ENCODE results near the gene MLST8.

Gene MLST8

DNA sequence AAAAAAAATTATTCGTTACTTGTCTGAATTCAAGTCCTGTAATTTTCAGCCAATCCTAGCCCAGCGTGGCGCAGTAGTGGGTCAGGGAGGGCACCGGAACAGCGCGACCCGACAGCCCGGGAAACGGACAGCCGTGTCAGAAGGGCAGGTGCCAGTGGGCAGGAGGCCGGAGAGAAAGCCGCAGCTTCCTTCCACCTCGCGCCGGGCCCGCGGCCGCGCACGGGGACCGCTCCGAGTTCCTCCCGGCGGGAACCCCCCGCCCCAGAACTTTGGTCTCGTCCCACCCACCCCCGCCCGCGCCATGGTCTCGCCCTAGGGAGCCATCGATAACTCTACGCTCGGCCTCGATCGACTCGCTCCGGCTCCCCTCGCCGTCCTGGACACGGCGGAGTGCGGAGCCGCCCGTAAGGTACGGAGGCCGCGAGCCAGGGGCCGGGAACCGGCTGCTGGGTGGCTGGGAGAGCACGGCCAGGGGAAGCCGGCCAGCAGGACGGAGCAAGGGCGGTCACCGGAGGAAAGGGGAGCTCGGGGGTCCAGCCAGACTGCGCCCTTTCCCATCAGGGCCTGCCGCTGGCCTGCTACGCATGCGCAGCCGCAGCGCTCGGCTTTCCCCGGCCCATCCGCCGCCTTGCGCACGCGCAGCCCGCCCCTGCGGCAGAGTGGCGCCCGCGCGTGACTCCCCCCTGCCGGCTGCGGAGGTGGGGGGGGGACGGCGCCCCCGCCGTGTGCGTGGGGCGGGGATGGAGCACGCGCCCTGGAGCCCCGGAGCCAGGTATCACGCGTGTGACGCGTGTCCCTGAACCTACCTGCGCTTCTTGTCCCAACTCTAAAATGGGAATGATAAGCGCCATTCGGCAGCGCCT lies at the start of gene MLST8:
MLST8 (plus strand) TSS at position 351 of the 863 bp plus-strand sequence. CDS start 632 bp downstream, outside the sequence.
- peak within 1 kb of the TSS; percentile 67 for H3K27ac ChIP-seq
- H3K9ac ChIP-seq, result peak within 1 kb of the TSS; percentile 87
- peak within 1 kb of the TSS; percentile 91 for H2AFZ ChIP-seq (ENCODE audit: low read depth)
- peaks cover 7% of the 10 kb centered on the region for H3K79me2 ChIP-seq (ENCODE audit: insufficient read depth, low read depth)
- TF ChIP-seq, protein P1, sequence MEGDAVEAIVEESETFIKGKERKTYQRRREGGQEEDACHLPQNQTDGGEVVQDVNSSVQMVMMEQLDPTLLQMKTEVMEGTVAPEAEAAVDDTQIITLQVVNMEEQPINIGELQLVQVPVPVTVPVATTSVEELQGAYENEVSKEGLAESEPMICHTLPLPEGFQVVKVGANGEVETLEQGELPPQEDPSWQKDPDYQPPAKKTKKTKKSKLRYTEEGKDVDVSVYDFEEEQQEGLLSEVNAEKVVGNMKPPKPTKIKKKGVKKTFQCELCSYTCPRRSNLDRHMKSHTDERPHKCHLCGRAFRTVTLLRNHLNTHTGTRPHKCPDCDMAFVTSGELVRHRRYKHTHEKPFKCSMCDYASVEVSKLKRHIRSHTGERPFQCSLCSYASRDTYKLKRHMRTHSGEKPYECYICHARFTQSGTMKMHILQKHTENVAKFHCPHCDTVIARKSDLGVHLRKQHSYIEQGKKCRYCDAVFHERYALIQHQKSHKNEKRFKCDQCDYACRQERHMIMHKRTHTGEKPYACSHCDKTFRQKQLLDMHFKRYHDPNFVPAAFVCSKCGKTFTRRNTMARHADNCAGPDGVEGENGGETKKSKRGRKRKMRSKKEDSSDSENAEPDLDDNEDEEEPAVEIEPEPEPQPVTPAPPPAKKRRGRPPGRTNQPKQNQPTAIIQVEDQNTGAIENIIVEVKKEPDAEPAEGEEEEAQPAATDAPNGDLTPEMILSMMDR (conservative IDR thresholded peaks at IDR 0.05; ENCODE audit: low read depth, low read length), result no peak
- peaks cover 15% of the 10 kb centered on the region for H3K4me1 ChIP-seq (ENCODE audit: low read depth, poor library complexity, severe bottlenecking)
- H3K36me3 ChIP-seq (ENCODE audit: insufficient read depth), result no peaks in the 10 kb centered on the region
- H3K4me3 ChIP-seq (IDR thresholded peaks at IDR 0.05; ENCODE audit: insufficient read depth, low read depth, low read length), result no peak within 1 kb of the TSS
- H3K4me2 ChIP-seq, result peak within 1 kb of the TSS; percentile 98
- H4K20me1 ChIP-seq (ENCODE audit: insufficient read depth), result no peaks in the 10 kb centered on the region
- peaks cover 14% of the 10 kb centered on the region; the same call in 1 of the 2 replicates for H3K27me3 ChIP-seq (ENCODE audit: insufficient read depth, low read depth)

DNA sequence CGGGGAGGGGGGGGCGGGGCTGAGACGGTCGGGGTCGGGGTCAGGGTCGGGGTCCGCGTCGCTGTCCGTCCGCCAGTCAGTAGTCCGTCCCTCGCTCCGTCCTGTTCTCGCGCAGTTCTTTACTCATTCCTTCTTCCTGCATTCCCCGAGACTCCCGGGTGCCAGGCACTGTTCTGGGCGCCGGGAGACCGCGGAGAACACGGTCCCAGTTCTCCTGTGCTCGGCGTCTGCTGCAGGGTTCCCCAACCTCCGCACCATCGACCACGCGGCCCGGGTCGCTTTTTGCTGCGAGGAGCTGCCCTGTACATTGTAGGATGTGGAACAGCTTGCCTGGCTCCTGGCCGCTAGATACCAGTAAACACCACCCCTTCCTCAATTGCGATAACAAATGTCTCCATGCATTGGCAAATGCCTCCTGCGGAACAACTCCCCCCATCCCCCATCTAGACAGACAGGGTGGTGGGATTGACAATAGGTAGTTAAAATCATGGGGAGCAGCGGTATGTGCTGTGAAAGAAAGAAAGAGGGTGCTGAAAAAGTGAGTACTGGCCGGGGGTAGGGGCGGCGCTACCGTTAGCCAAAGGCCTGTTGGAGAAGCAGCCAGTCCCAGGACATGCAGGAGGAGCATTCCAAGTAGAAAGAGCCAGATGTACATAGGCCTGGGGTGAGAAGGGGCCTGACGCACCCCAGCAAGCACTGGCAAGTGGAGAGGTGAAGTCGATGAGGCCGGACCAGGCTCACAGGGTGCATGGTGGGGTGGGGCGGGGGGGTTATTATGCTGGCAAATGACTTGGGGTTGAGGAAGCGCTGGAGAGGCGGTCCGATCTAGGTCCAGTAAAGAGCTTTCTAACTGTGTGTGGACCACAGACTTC lies 49.0 kb upstream of the MLST8 start:
- Histone ChIP-seq H3K27me3 (ENCODE audit: insufficient read depth, low read depth) (no peaks in the 10 kb centered on the region), H3K9ac (peak overlapping the region; percentile 69), H4K20me1 (ENCODE audit: insufficient read depth) (peaks cover 28% of the 10 kb centered on the region), H3K36me3 (ENCODE audit: insufficient read depth) (peaks cover 7% of the 10 kb centered on the region; the same call in 1 of the 2 replicates), H3K27ac (peak overlapping the region; percentile 5; the same call in 1 of the 2 replicates), H2AFZ (ENCODE audit: low read depth) (no peak overlapping the region), H3K4me2 (peak overlapping the region; percentile 100), H3K79me2 (ENCODE audit: insufficient read depth, low read depth) (peaks cover 69% of the 10 kb centered on the region), H3K4me1 (ENCODE audit: low read depth, poor library complexity, severe bottlenecking) (peaks cover 41% of the 10 kb centered on the region), H3K4me3 (IDR thresholded peaks at IDR 0.05; ENCODE audit: insufficient read depth, low read depth, low read length) (peak overlapping the region; percentile 56)
- TF ChIP-seq, protein P1 (conservative IDR thresholded peaks at IDR 0.05; ENCODE audit: low read depth, low read length), result no peak

DNA sequence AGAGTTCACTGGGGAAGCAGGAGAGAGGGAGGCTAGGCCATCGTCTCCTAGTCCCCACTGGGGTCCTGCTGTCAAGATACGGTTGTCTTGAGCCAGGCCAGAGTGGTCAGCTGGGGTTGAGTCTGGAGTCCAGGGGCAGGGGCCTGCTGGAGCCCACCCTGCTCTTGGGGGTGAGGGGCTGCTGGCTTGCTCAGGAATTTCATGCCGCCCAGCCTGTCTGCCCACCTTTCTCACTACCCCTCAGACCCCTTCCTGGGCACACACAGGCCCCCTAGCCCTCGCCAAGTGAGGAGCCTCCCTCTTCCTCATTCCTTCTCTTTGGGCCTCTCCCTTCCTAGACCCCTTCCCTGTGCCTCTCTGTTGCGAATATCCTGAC lies 48.4 kb upstream of the MLST8 start:
- peak overlapping the region; percentile 56 for H3K4me3 ChIP-seq (IDR thresholded peaks at IDR 0.05; ENCODE audit: insufficient read depth, low read depth, low read length)
- no peak overlapping the region; the same call in 1 of the 2 replicates for H3K9ac ChIP-seq
- H4K20me1 ChIP-seq (ENCODE audit: insufficient read depth), result peaks cover 23% of the 10 kb centered on the region; the same call in 1 of the 2 replicates
- peaks cover 76% of the 10 kb centered on the region for H3K79me2 ChIP-seq (ENCODE audit: insufficient read depth, low read depth)
- peaks cover 7% of the 10 kb centered on the region; the same call in 1 of the 2 replicates for H3K36me3 ChIP-seq (ENCODE audit: insufficient read depth)
- peak overlapping the region; percentile 100 for H3K4me2 ChIP-seq
- H3K27me3 ChIP-seq (ENCODE audit: insufficient read depth, low read depth), result no peaks in the 10 kb centered on the region
- H2AFZ ChIP-seq (ENCODE audit: low read depth), result no peak overlapping the region
- no peak overlapping the region for H3K27ac ChIP-seq
- TF ChIP-seq, protein P1 (conservative IDR thresholded peaks at IDR 0.05; ENCODE audit: low read depth, low read length), result no peak
- peaks cover 35% of the 10 kb centered on the region for H3K4me1 ChIP-seq (ENCODE audit: low read depth, poor library complexity, severe bottlenecking)

DNA sequence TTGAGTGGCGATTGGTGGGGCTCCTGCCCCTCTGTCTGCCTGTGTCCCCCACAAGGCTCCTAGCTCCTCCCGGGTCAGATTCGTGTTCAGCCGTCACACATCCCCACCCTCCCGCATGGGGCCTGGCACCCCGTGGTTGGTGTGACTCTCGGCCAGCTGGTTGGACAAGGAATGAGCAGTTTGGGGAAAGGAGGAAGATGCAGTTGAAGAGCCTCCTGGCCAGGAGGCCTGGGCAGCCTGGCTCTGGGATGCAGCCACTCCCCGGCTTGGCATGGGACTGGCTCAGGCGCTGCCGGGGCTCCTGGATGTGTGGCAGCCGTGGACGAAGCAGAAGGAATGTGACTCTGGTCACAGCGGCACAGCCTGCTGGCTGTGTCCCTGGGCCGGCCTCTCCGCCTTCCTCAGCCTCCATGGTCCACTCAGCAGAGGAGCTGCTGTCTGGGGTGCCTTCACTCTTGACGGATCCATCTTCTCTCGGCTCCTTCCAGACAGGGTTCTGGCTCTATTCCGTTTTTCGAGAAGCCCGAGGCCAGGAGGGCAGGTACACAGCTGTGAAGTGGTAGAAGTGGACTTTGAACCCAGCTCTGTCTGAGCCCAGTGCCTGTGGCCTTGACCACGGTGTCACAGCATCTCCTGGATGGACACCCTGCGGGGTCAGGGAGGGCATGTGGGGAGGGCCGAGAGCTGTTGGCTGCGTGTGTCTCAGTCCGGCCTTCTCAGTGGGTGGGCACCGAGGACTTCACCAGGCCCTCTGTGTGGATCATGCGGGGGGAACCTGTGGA lies 47.6 kb upstream of the MLST8 start:
- no peak overlapping the region for H3K4me3 ChIP-seq (IDR thresholded peaks at IDR 0.05; ENCODE audit: insufficient read depth, low read depth, low read length)
- TF ChIP-seq, protein P1 (conservative IDR thresholded peaks at IDR 0.05; ENCODE audit: low read depth, low read length), result no peak
- peaks cover 7% of the 10 kb centered on the region; the same call in 1 of the 2 replicates for H3K36me3 ChIP-seq (ENCODE audit: insufficient read depth)
- H3K4me1 ChIP-seq (ENCODE audit: low read depth, poor library complexity, severe bottlenecking), result peaks cover 27% of the 10 kb centered on the region
- no peak overlapping the region for H3K27ac ChIP-seq
- no peak overlapping the region for H2AFZ ChIP-seq (ENCODE audit: low read depth)
- H3K9ac ChIP-seq, result no peak overlapping the region; the same call in 1 of the 2 replicates
- peaks cover 15% of the 10 kb centered on the region; the same call in 1 of the 2 replicates for H4K20me1 ChIP-seq (ENCODE audit: insufficient read depth)
- peaks cover 84% of the 10 kb centered on the region for H3K79me2 ChIP-seq (ENCODE audit: insufficient read depth, low read depth)
- H3K4me2 ChIP-seq, result peak overlapping the region; percentile 100; the same call in 1 of the 2 replicates
- no peaks in the 10 kb centered on the region for H3K27me3 ChIP-seq (ENCODE audit: insufficient read depth, low read depth)

Data from KMS-11 (cell line).